ENCODE results near the gene NCMAP. TPM values are rescaled to one million over a fixed set of nuclear protein-coding genes. Genes with fewer than 3 reads are reported as not detected.
A peak's percentile ranks its signal among the peaks of the same experiment; 100 is the strongest.

Gene NCMAP
- total and polyA plus RNA-seq, 2 experiments from 2014 or later, result 0.17 to 0.23 TPM

DNA sequence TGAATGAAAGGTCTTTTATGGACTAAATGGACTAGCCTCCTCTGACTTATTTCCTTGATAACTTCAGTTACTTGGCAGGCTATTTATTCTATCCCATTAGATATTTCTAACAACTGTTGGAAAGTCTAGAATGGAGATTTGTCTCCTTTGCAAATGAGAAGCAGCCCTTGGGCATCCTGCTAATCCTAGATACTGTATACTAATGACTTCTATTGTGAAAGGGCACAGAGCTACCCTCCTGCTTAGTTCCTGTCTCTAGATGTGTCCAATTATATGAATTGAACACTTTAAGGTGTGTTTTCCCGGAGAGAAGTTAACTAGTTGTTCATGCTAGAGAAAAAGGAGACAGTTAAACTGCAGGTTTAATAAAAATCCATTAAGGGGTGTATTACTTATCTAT is 10.2 kb upstream of the NCMAP start:
- DNase-seq (ENCODE audit: low spot score), result no peak
- H3K27me3 Mint-ChIP-seq (ENCODE audit: insufficient read depth, low read depth, poor library complexity), result no peaks in the 10 kb centered on the region
- no peaks in the 10 kb centered on the region for H3F3A ChIP-seq (replicated peaks; ENCODE audit: low read depth)
- H3K79me2 ChIP-seq (replicated peaks; ENCODE audit: insufficient read depth), result no peaks in the 10 kb centered on the region
- no peaks in the 10 kb centered on the region for H3K9me3 Mint-ChIP-seq
- no peak overlapping the region for H3K4me2 ChIP-seq
- no peak for TF ChIP-seq EZH2 (IDR thresholded peaks at IDR 0.05; ENCODE audit: low read depth, unreplicated experiment)
- TF ChIP-seq, protein P1, sequence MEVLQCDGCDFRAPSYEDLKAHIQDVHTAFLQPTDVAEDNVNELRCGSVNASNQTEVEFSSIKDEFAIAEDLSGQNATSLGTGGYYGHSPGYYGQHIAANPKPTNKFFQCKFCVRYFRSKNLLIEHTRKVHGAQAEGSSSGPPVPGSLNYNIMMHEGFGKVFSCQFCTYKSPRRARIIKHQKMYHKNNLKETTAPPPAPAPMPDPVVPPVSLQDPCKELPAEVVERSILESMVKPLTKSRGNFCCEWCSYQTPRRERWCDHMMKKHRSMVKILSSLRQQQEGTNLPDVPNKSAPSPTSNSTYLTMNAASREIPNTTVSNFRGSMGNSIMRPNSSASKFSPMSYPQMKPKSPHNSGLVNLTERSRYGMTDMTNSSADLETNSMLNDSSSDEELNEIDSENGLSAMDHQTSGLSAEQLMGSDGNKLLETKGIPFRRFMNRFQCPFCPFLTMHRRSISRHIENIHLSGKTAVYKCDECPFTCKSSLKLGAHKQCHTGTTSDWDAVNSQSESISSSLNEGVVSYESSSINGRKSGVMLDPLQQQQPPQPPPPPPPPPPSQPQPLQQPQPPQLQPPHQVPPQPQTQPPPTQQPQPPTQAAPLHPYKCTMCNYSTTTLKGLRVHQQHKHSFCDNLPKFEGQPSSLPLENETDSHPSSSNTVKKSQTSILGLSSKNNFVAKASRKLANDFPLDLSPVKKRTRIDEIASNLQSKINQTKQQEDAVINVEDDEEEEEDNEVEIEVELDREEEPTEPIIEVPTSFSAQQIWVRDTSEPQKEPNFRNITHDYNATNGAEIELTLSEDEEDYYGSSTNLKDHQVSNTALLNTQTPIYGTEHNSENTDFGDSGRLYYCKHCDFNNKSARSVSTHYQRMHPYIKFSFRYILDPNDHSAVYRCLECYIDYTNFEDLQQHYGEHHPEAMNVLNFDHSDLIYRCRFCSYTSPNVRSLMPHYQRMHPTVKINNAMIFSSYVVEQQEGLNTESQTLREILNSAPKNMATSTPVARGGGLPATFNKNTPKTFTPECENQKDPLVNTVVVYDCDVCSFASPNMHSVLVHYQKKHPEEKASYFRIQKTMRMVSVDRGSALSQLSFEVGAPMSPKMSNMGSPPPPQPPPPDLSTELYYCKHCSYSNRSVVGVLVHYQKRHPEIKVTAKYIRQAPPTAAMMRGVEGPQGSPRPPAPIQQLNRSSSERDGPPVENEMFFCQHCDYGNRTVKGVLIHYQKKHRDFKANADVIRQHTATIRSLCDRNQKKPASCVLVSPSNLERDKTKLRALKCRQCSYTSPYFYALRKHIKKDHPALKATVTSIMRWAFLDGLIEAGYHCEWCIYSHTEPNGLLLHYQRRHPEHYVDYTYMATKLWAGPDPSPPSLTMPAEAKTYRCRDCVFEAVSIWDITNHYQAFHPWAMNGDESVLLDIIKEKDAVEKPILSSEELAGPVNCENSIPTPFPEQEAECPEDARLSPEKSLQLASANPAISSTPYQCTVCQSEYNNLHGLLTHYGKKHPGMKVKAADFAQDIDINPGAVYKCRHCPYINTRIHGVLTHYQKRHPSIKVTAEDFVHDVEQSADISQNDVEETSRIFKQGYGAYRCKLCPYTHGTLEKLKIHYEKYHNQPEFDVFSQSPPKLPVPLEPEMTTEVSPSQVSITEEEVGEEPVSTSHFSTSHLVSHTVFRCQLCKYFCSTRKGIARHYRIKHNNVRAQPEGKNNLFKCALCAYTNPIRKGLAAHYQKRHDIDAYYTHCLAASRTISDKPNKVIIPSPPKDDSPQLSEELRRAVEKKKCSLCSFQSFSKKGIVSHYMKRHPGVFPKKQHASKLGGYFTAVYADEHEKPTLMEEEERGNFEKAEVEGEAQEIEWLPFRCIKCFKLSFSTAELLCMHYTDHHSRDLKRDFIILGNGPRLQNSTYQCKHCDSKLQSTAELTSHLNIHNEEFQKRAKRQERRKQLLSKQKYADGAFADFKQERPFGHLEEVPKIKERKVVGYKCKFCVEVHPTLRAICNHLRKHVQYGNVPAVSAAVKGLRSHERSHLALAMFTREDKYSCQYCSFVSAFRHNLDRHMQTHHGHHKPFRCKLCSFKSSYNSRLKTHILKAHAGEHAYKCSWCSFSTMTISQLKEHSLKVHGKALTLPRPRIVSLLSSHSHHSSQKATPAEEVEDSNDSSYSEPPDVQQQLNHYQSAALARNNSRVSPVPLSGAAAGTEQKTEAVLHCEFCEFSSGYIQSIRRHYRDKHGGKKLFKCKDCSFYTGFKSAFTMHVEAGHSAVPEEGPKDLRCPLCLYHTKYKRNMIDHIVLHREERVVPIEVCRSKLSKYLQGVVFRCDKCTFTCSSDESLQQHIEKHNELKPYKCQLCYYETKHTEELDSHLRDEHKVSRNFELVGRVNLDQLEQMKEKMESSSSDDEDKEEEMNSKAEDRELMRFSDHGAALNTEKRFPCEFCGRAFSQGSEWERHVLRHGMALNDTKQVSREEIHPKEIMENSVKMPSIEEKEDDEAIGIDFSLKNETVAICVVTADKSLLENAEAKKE (CRISPR knock-in tag; IDR thresholded peaks at IDR 0.05), result no peak
- no peak for TF ChIP-seq STAT1 (IDR thresholded peaks at IDR 0.05; ENCODE audit: unreplicated experiment)
- TF ChIP-seq, protein P2, sequence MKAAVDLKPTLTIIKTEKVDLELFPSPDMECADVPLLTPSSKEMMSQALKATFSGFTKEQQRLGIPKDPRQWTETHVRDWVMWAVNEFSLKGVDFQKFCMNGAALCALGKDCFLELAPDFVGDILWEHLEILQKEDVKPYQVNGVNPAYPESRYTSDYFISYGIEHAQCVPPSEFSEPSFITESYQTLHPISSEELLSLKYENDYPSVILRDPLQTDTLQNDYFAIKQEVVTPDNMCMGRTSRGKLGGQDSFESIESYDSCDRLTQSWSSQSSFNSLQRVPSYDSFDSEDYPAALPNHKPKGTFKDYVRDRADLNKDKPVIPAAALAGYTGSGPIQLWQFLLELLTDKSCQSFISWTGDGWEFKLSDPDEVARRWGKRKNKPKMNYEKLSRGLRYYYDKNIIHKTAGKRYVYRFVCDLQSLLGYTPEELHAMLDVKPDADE (IDR thresholded peaks at IDR 0.05), result no peak
- TF ChIP-seq NANOG (IDR thresholded peaks at IDR 0.05; ENCODE audit: borderline replicate concordance), result no peak
- TF ChIP-seq JUNB (IDR thresholded peaks at IDR 0.05; ENCODE audit: unreplicated experiment), result no peak
- no peak overlapping the region for H3K4me3 ChIP-seq
- H3K4me1 Mint-ChIP-seq, result peaks cover 9% of the 10 kb centered on the region; the same call in 2 of the 3 replicates
- ATAC-seq, result no peak
- H3K27me3 ChIP-seq (ENCODE audit: insufficient read depth), result no peaks in the 10 kb centered on the region
- no peak overlapping the region for H3K27ac ChIP-seq (ENCODE audit: low read depth)
- no peaks in the 10 kb centered on the region for H3K9me2 ChIP-seq (ENCODE audit: insufficient read depth)
- no peak overlapping the region for H3K4me3 Mint-ChIP-seq
- H3K36me3 ChIP-seq (ENCODE audit: insufficient read depth), result no peaks in the 10 kb centered on the region
- no peaks in the 10 kb centered on the region for H3K36me3 Mint-ChIP-seq (ENCODE audit: low read depth)
- no peak overlapping the region for H3K27ac Mint-ChIP-seq
- 0 out of 2 replicates have a peak overlapping the region, but pooled peaks have one; percentile 24 for H2AFZ ChIP-seq
- no peaks in the 10 kb centered on the region for H4K20me1 ChIP-seq (replicated peaks; ENCODE audit: insufficient read depth)
- H3K4me1 ChIP-seq (ENCODE audit: insufficient read depth), result peaks cover 8% of the 10 kb centered on the region

Measured in GM23338 (cell line).